Endothelial cell of umbilical vein (primary cell): ENCODE measurements around the gene SENP8. TPM values are rescaled to one million over a fixed set of nuclear protein-coding genes. Genes with fewer than 3 reads are reported as not detected.

Experiments used
- BruUV-seq: library from RNA; stranded (reverse); fragments of 400-500 nt; replicated peaks from 2 replicates; lab custom pipeline; 2021; lab: Mats Ljungman, UMichigan
- CTCF ChIA-PET: fragments of 300-600, 350-600 bp; sonication (Branson Sonifier 250); formaldehyde crosslinking; loops from one replicate; lab custom pipeline; 2021; ENCODE audit warnings: antibody characterized with exemption, inconsistent platforms; lab: Charles Lee
- POLR2A ChIA-PET: fragments of 300-600, 350-600 bp; sonication (Branson Sonifier 250); formaldehyde crosslinking; loops from one replicate; lab custom pipeline; 2021; ENCODE audit warnings: antibody characterized with exemption, inconsistent platforms; lab: Charles Lee
- DNase-seq: peaks from one replicate; pipeline ENCODE4 v3.0.0-alpha.2; 2011; ENCODE audit warnings: low read depth, low spot score
- FAIRE-seq: peaks from 2 replicates; lab custom pipeline; 2011; peaks lifted over from hg19 to GRCh38; lab: Jason Lieb, UNC
- H2AFZ ChIP-seq: 2 replicates; pipeline ENCODE4 v1.6.0; 2012; ENCODE audit warnings: low read depth, low read length, control low read depth, inconsistent platforms
- H3K27ac ChIP-seq: 2 replicates; pipeline ENCODE4 v1.5.1; 2011; ENCODE audit warnings: low read depth, mild to moderate bottlenecking, control low read depth, low read length, moderate library complexity; ENCODE audit not compliant: insufficient read depth
- H3K27me3 ChIP-seq, 2 experiments: 2 replicates each; pipeline versions ENCODE4 v1.6.0 to v1.6.1; 2011; ENCODE audit warnings: low read length in 2 of 2, mixed read lengths in 1 of 2; ENCODE audit not compliant: control insufficient read depth in 2 of 2, insufficient read depth in 2 of 2
- H3K36me3 ChIP-seq, 2 experiments: 2 replicates in 1 of 2; 3 replicates in 1 of 2; pipeline ENCODE4 v1.5.1; 2011; ENCODE audit warnings: low read length in 2 of 2, mild to moderate bottlenecking in 1 of 2, moderate library complexity in 1 of 2; ENCODE audit not compliant: control insufficient read depth in 2 of 2, insufficient read depth in 2 of 2; ENCODE audit errors: extremely low read depth in 1 of 2
- H3K4me1 ChIP-seq: 3 replicates; pipeline ENCODE4 v1.5.1; 2011; ENCODE audit warnings: mild to moderate bottlenecking, low read length; ENCODE audit not compliant: control insufficient read depth, insufficient read depth; ENCODE audit errors: extremely low read depth
- H3K4me2 ChIP-seq: 2 replicates; pipeline ENCODE4 v1.6.1; 2011; ENCODE audit warnings: low read length, control low read depth, mixed read lengths; ENCODE audit not compliant: insufficient read depth
- H3K4me3 ChIP-seq, 3 experiments: fragments of 200-600 bp in 1 of 3; sonication (generic), shearing (Covaris generic) in 1 of 3; replicated peaks in 1 of 3; 2 replicates each; pipeline ENCODE4 v1.5.1; 2011 to 2016; ENCODE audit warnings: control low read depth in 3 of 3, low read length in 3 of 3, mild to moderate bottlenecking in 2 of 3, inconsistent platforms in 1 of 3, low read depth in 1 of 3, moderate library complexity in 1 of 3; ENCODE audit not compliant: insufficient read depth in 1 of 3
- H3K79me2 ChIP-seq: 2 replicates; pipeline ENCODE4 v1.6.0; 2012; ENCODE audit warnings: low read length, inconsistent platforms; ENCODE audit not compliant: control insufficient read depth, insufficient read depth
- H3K9ac ChIP-seq: replicated peaks from 2 replicates; pipeline ENCODE3; 2011; ENCODE audit warnings: low read length, control low read depth; ENCODE audit not compliant: insufficient read depth; ENCODE audit errors: extremely low read depth
- H3K9me1 ChIP-seq: replicated peaks from 3 replicates; pipeline ENCODE4 v1.6.0; 2011; ENCODE audit warnings: mild to moderate bottlenecking, low read length; ENCODE audit not compliant: control insufficient read depth, insufficient read depth; ENCODE audit errors: extremely low read depth
- H3K9me3 ChIP-seq: replicated peaks from 2 replicates; pipeline ENCODE4 v1.5.1; 2012; ENCODE audit warnings: low read length, inconsistent platforms; ENCODE audit not compliant: control insufficient read depth, insufficient read depth
- H4K20me1 ChIP-seq: replicated peaks from 2 replicates; pipeline ENCODE3; 2011; ENCODE audit warnings: mild to moderate bottlenecking, low read length; ENCODE audit not compliant: control insufficient read depth, insufficient read depth; ENCODE audit errors: extremely low read depth
- CTCF ChIP-seq, 2 donors: IDR thresholded peaks; 1 replicate in 1 of 2; 2 replicates in 1 of 2; pipeline ENCODE4 v1.5.1; 2011; ENCODE audit warnings: low read length in 2 of 2, mild to moderate bottlenecking in 2 of 2, moderate library complexity in 2 of 2, control low read depth in 1 of 2, inconsistent platforms in 1 of 2, low read depth in 1 of 2; ENCODE audit not compliant: insufficient read depth in 1 of 2; ENCODE audit errors: extremely low read depth in 1 of 2
- EZH2 ChIP-seq: IDR thresholded peaks from 2 replicates; pipeline ENCODE4 v1.6.1; 2012; ENCODE audit warnings: borderline replicate concordance, low read depth, mild to moderate bottlenecking, moderate library complexity, low read length, inconsistent platforms; ENCODE audit not compliant: severe bottlenecking
- FOS ChIP-seq: IDR thresholded peaks from 2 replicates; pipeline ENCODE4 v1.6.1; 2011; ENCODE audit warnings: mild to moderate bottlenecking, low read length, moderate library complexity, borderline replicate concordance; ENCODE audit not compliant: insufficient read depth
- GATA2 ChIP-seq: IDR thresholded peaks from 2 replicates; pipeline ENCODE4 v1.7.0; 2011; ENCODE audit warnings: low read depth, mild to moderate bottlenecking, moderate library complexity, mixed read lengths, low read length; ENCODE audit not compliant: insufficient read length, insufficient read depth
- JUN ChIP-seq: IDR thresholded peaks from 2 replicates; pipeline ENCODE4 v1.6.1; 2011; ENCODE audit warnings: borderline replicate concordance, low read depth; ENCODE audit not compliant: insufficient read length, insufficient read depth
- MYC ChIP-seq: IDR thresholded peaks from one replicate; pipeline ENCODE4 v1.6.1; 2011; ENCODE audit warnings: mild to moderate bottlenecking, low read depth, low read length
- POLR2A ChIP-seq: IDR thresholded peaks from 2 replicates; pipeline ENCODE4 v1.6.1; 2012; ENCODE audit warnings: low read depth, mild to moderate bottlenecking, control low read depth, low read length
- POLR2AphosphoS5 ChIP-seq: IDR thresholded peaks from 2 replicates; pipeline ENCODE4 v1.6.1; 2012; ENCODE audit warnings: low read depth, mild to moderate bottlenecking, control low read depth, low read length, moderate library complexity; ENCODE audit not compliant: insufficient read depth
- dilution Hi-C: fragments of 300-500 bp; cut with MboI; formaldehyde crosslinking; loops from one replicate; pipeline ENCODE4 v1.15.0; 2019; ENCODE audit warnings: low sequenced_read_pairs; ENCODE audit not compliant: extremely low pct_ligation_motif_present
- intact Hi-C: fragments of 100-400 bp; cut with micrococcal nuclease; formaldehyde crosslinking; loops from one replicate; pipeline ENCODE4 v1.10.0; 2022
- polyA plus RNA-seq, 4 experiments: library from polyadenylated mRNA; depleted of rRNA in 3 of 4; stranded (reverse) in 3 of 4; unstranded in 1 of 4; fragments of >200 nt; gene quantifications; 2 replicates each; pipeline versions ENCODE4 v1.2.1 to v1.2.3, GENCODE V29; 2011 to 2012; ENCODE audit warnings: missing spikeins in 1 of 4
- total RNA-seq: library from RNA; stranded (reverse); gene quantifications from 2 replicates; pipeline ENCODE4 v1.2.3, GENCODE V29; 2021
- TF ChIP-seq, protein P1 (sequence below): IDR thresholded peaks from 2 replicates; pipeline ENCODE4 v1.6.1; 2011; ENCODE audit not compliant: insufficient read depth, insufficient read length

SENP8 gene
- total and polyA plus RNA-seq, 2 donors (not counting 3 experiments of a cell fraction or from before 2014, with no cell fraction given): 0.91 to 1.3 TPM

GRCh38 chr15:72179950-72180581 lies 61.9 kb downstream of the SENP8 start:
- Histone ChIP-seq H3K9me3 (no peaks in the 10 kb centered on the region), H3K9ac (no peak overlapping the region), H4K20me1 (no peaks in the 10 kb centered on the region), H3K4me2 (no peak overlapping the region), H3K36me3 (no peaks in the 10 kb centered on the region), H2AFZ (no peak overlapping the region), H3K27me3 (peaks cover 15 to 17% of the 10 kb centered on the region in 2 experiments), H3K4me3 (no peak overlapping the region), H3K27ac (no peak overlapping the region), H3K79me2 (no peaks in the 10 kb centered on the region), H3K4me1 (no peaks in the 10 kb centered on the region), H3K9me1 (no peaks in the 10 kb centered on the region)
- ChIA-PET CTCF (no interaction called here), POLR2A (no interaction called here)
- TF ChIP-seq FOS (no peak), GATA2 (no peak), CTCF (IDR thresholded peaks at IDR 0.05; ENCODE audit: extremely low read depth in 1 of 2, insufficient read depth in 1 of 2, low read depth in 1 of 2, low read length in 2 of 2) (no peak), JUN (no peak), MYC (no peak), POLR2AphosphoS5 (no peak), EZH2 (no peak), POLR2A (no peak)
- TF ChIP-seq, protein P1, sequence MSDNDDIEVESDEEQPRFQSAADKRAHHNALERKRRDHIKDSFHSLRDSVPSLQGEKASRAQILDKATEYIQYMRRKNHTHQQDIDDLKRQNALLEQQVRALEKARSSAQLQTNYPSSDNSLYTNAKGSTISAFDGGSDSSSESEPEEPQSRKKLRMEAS: no peak
- FAIRE-seq: no peak
- no peak for DNase-seq
- dilution Hi-C loops (no loop called here), intact Hi-C loops (no loop called here)
- BruUV-seq: no TSS peak
